ENCODE results near the gene DLL4.
"Not testable (repeated sequence)": the region's sequence is repeated elsewhere in the genome, so short reads cannot be mapped to it uniquely, and the experiment has no call there.

Gene DLL4

DNA sequence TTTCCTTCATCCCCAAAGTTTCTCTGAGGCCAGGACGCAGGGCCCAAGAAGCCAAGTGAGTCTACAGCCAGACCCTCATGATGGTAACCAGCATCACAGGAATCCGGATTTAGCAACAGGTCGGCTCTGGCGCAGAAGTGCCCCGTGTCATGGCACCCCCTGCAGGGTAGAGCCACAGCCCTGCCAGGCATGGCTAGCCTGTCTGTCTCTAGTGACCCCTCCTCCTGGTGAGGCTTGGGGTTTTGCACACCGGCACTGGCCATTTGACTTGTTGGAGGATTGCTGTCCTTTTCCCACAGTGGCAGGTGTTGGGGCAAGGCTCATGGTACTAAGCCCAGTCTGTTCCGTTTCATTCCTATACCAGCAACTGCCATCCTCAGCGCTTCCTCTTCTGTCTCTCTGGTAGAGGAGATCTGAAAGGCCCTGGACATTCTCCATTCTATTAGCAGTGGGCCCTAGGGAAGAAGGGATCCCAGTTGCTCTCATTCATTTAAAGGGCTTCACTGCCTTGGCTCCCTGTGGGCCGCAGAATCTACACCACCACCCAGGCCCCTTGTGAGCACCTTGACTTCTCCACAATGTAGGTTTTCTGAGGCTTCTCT, 14.7 kb downstream of the DLL4 start:
- no peak for DNase-seq

DNA sequence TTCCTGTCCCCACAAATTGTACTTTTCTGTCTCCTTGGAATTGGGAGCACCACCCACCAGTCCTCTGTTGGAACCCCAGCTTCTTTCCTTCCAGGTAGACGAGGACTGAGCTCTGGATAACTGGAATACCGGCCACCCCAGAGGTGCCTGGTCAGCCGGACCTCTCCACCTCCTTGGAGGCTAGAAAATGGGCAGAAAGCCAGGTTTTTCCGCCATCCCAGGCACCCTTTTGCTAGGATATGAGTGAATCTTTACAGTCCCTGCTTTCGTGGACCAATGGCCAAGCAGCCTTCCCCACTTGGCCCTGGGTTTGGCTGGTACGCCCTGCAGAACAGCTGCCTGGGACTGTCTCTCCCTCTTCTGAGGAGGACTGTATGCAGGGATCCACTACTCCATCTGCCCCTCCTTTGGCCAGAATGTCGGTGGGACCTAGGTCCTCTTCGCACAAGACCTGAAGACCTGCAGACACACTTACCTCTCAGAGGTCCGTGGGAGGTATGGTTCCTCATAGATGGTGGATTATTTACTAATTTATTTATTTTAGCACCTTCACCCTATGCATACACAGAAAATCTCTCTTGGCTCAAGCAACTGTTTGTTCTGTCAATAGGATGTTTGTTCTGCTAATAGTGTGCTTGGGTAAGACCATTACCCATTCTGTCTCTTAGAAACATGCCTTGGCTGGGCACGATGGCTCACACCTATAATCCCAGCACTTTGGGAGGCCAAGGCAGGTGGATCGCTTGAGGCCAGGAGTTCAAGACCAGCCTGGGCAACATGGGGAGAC, 15.6 kb downstream of the DLL4 start:
- DNase-seq: peak; percentile 39

GRCh38 chr15:40948706-40949473, 19.8 kb downstream of the DLL4 start:
- no peak for DNase-seq

DNA sequence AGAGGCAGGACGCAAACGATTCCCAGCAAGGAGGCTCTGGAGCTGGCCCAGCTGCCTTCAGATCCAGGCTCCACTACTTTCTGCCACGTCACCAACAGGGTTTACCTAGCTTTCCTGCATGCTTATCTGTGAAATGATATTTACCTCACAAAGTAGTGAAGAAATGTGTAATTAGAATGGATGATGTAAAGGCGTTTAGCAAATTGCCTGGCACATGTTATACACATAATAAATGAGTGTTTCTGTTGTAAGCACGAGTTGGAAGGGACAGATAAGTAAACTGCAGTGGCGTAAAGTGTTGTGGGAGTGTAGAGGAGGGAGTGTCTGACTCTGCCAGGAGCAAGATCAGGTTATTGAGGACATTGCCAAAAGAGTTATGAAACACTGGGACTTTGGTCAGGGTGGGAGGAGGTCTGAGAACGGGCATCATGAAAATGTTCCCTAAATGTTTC, 20.6 kb downstream of the DLL4 start:
- no peak for DNase-seq

GRCh38 chr15:40951764-40952163, 22.6 kb downstream of the DLL4 start:
- no peak for DNase-seq

- DNase-seq: no peak
These were observed 23.3 kb downstream of the DLL4 start for GRCh38 chr15:40952301-40952900.

DNA sequence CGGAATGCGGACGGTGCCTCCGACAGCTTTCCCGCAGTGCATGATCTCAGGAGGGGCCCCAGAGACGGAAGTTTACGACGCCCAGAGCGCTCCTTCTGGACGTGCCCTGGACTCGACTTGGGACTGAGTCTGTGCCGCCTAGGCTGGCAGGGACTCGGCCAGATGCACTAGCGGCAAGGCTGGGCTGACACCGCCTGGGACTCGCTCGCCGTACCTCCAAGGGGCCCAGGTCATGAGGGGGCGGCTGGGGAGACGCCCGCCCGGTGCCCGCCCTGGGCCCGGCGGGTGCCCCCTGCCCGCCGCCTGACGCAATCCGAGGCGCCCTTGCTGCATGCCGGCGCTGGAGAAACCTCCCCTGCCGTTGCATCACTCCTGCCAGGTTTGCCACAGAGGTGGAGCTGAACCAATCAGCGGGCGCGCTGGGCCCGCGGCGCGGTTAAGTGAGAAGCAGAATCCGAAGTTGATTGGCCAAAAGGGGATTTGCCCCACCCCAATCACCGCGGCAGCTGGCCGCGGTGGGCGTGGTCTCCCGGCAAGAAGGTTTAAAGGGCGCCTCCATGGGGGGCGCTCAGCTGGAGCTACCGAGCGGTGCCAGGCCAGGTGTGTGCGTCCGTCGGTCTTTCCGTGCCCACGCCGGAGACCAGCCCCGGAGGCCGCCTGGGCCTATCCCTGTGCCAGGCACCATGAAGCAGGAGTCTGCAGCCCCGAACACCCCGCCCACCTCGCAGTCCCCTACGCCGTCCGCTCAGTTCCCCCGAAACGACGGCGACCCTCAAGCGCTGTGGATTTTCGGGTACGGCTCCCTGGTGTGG, 24.0 kb downstream of the DLL4 start, which contains the start of gene CHAC1:
Gene CHAC1 (plus strand): TSS at position 571 of the 812 bp plus-strand sequence. CDS start 113 bp downstream, at position 684.
- DNase-seq: peak; percentile 73

GRCh38 chr15:40953713-40954074, 24.6 kb downstream of the DLL4 start:
- DNase-seq: no peak

DNA sequence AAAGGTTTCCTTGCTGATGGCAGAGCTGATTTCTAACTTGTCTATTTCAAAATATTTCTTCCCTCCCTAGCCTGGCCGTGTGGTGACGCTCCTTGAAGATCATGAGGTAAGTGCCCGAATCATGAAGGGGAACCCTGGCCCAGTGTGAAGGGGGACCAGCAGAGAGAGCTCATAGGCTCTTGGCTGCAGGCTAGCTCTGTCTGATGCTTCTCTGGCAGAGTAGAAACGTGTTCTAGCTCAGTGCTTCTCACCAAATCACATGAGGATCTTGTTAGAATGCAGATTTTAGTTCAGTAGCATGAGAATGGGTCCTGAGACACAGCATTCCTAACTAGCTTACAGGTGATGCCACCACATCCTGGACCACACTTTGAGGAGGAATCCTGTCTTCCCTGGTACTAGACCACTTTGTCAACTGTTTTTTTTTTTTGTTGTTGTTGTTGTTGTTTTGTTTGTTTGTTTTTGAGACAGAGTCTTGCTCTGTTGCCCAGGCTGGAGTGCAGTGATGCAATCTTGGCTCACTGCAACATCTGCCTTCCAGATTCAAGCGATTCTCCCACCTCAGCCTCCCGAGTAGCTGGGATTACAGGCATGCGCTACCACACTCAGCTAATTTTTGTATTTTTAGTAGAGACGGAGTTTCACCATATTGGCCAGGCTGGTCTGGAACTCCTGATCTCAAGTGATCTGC, 25.2 kb downstream of the DLL4 start:
- DNase-seq: not testable (repeated sequence)

- no peak for DNase-seq
These were observed 26.2 kb downstream of the DLL4 start for GRCh38 chr15:40955141-40955903.

GRCh38 chr15:40955930-40956540, 26.9 kb downstream of the DLL4 start:
- DNase-seq: no peak

DNA sequence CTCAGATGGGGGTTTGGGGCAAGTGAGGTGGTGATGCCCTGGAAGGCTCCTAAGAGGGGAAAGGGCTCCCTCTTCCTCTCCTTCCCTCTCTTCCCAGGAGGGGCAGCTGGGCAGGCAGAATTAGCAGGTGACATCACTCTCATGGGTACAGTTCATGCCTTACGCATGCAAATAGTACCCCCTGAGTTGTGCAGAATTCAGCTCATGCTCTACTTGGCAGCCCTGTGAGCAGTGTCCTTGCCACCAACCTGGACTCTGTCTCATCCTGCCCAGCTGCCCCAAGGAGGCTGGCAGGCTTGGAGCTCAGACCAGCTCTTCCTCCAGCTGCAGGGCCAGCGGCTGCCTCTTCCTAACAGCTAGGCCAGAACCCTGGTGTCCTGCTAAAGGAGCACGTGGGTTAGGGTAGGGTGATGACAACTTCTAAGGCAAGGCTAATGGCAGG, 27.4 kb downstream of the DLL4 start:
- DNase-seq: no peak

DNA sequence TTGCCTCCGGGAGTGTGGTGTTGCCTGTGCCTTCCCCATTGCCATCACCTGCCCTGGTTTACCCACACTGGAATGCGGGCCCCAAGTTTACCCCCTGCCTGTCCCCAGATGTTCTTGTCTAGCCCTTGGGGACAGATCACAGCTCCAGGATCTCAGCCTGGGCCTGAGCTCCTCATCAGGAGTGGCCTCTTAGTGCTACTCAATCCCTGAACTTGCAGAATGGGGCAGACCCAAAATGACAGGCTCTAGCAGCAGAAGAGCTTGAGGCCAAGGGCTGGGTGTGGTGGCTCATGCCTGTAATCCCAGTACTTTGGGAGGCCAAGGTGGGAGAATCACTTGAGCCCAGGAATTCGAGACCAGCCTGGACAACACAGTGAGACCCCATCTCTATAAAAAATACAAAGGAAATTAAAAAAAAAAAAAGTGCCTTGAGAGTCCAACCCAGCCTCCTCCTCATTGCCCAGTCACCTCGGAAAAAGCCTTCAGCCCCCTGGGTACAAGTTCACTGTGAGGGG, 28.0 kb downstream of the DLL4 start:
- no peak for DNase-seq

GRCh38 chr15:40957581-40958051, 28.5 kb downstream of the DLL4 start:
- DNase-seq: peak; percentile 84

GRCh38 chr15:40958146-40958545, 29.0 kb downstream of the DLL4 start:
- no peak for DNase-seq

DNA sequence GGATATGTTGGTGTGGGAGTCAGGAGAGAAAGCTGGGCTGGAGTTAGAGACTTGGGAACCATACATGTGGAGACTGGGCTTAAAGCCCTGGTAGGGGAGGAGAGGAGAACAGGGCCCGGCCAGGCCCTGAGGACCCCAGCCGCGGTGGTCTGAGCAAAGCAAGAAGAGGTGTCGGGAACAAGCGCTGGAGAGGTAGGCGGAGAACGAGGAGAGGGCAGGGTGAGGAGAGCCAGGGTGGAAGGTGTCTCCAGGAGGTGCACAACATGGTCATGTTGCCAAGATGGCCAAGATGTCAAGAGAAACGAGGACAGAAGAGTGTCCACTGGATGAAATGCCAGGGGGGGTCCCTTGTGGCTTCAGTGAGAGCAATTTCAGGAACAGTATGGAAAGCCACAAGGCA, 29.6 kb downstream of the DLL4 start:
- no peak for DNase-seq

- DNase-seq: no peak
These were observed 30.4 kb downstream of the DLL4 start for GRCh38 chr15:40959331-40960141.

GRCh38 chr15:40960151-40960885, 31.2 kb downstream of the DLL4 start:
- no peak for DNase-seq
